Mononuclear cell (primary cell): ENCODE results near the gene HOPX. TPM values are rescaled to one million over a fixed set of nuclear protein-coding genes. Genes with fewer than 3 reads are reported as not detected.
"Not testable (repeated sequence)": the region's sequence is repeated elsewhere in the genome, so short reads cannot be mapped to it uniquely, and the experiment has no call there.

Experiments used
- H3K27me3 ChIP-seq: 2 replicates; pipeline ENCODE4 v1.6.0; 2011; ENCODE audit warnings: low read length, control low read depth; ENCODE audit not compliant: insufficient read depth
- H3K4me1 ChIP-seq: 2 replicates; pipeline ENCODE4 v1.5.1; 2011; ENCODE audit warnings: mild to moderate bottlenecking, low read length, control low read depth; ENCODE audit not compliant: insufficient read depth
- H3K4me3 ChIP-seq: 2 replicates; pipeline ENCODE4 v1.5.1; 2011; ENCODE audit warnings: mild to moderate bottlenecking, low read length, moderate library complexity
- H3K9me3 ChIP-seq: 2 replicates; pipeline ENCODE4 v1.5.1; 2011; ENCODE audit warnings: low read depth, mild to moderate bottlenecking, control low read depth, low read length
- total RNA-seq: library from RNA; depleted of rRNA; stranded (reverse); fragments of >200 nt; gene quantifications from one replicate; pipeline ENCODE4 v1.2.3, GENCODE V29; 2012

Gene HOPX
- total RNA-seq, 1 donor: 21.8 TPM

- peaks cover 71% of the 10 kb centered on the region for H3K4me1 ChIP-seq
- no peaks in the 10 kb centered on the region for H3K9me3 ChIP-seq
- H3K27me3 ChIP-seq: peaks cover 34% of the 10 kb centered on the region
- no peak overlapping the region for H3K4me3 ChIP-seq
Measured at GRCh38 chr4:56653461-56654237, 27.4 kb downstream of the HOPX start.

GRCh38 chr4:56652196-56652595 lies 28.9 kb downstream of the HOPX start:
- no peaks in the 10 kb centered on the region for H3K9me3 ChIP-seq
- no peak overlapping the region for H3K4me3 ChIP-seq
- H3K4me1 ChIP-seq: peaks cover 68% of the 10 kb centered on the region
- peaks cover 26% of the 10 kb centered on the region for H3K27me3 ChIP-seq

GRCh38 chr4:56651056-56651350 lies 30.1 kb downstream of the HOPX start:
- no peak overlapping the region for H3K4me3 ChIP-seq
- H3K4me1 ChIP-seq: peaks cover 56% of the 10 kb centered on the region
- H3K9me3 ChIP-seq: no peaks in the 10 kb centered on the region
- H3K27me3 ChIP-seq: peaks cover 16% of the 10 kb centered on the region

GRCh38 chr4:56650262-56651055 lies 30.6 kb downstream of the HOPX start:
- H3K27me3 ChIP-seq: peaks cover 13% of the 10 kb centered on the region
- H3K9me3 ChIP-seq: no peaks in the 10 kb centered on the region
- H3K4me3 ChIP-seq: no peak overlapping the region
- peaks cover 55% of the 10 kb centered on the region for H3K4me1 ChIP-seq

GRCh38 chr4:56649445-56650261 lies 31.4 kb downstream of the HOPX start:
- Histone ChIP-seq H3K9me3 (no peaks in the 10 kb centered on the region), H3K27me3 (peaks cover 6% of the 10 kb centered on the region), H3K4me3 (no peak overlapping the region), H3K4me1 (peaks cover 47% of the 10 kb centered on the region)

- no peaks in the 10 kb centered on the region for H3K9me3 ChIP-seq
- H3K4me1 ChIP-seq: peaks cover 38% of the 10 kb centered on the region
- no peak overlapping the region for H3K4me3 ChIP-seq
- H3K27me3 ChIP-seq: no peaks in the 10 kb centered on the region
Measured at GRCh38 chr4:56648824-56649151, 32.3 kb downstream of the HOPX start.

- Histone ChIP-seq H3K9me3 (no peaks in the 10 kb centered on the region), H3K4me3 (no peak overlapping the region), H3K27me3 (no peaks in the 10 kb centered on the region), H3K4me1 (peaks cover 33% of the 10 kb centered on the region)
Measured at GRCh38 chr4:56648021-56648823, 32.9 kb downstream of the HOPX start.

- Histone ChIP-seq H3K9me3 (no peaks in the 10 kb centered on the region), H3K27me3 (no peaks in the 10 kb centered on the region), H3K4me3 (no peak overlapping the region), H3K4me1 (peaks cover 20% of the 10 kb centered on the region)
Measured at GRCh38 chr4:56646341-56646740, 34.8 kb downstream of the HOPX start.

- no peaks in the 10 kb centered on the region for H3K9me3 ChIP-seq
- no peaks in the 10 kb centered on the region for H3K27me3 ChIP-seq
- peaks cover 4% of the 10 kb centered on the region for H3K4me1 ChIP-seq
- H3K4me3 ChIP-seq: no peak overlapping the region
Measured at GRCh38 chr4:56643596-56643995, 37.5 kb downstream of the HOPX start.

GRCh38 chr4:56641494-56642051 lies 39.5 kb downstream of the HOPX start:
- H3K4me1 ChIP-seq: no peaks in the 10 kb centered on the region
- H3K27me3 ChIP-seq: no peaks in the 10 kb centered on the region
- H3K4me3 ChIP-seq: no peak overlapping the region
- H3K9me3 ChIP-seq: no peaks in the 10 kb centered on the region

GRCh38 chr4:56640621-56641493 lies 40.2 kb downstream of the HOPX start:
- no peaks in the 10 kb centered on the region for H3K27me3 ChIP-seq
- no peaks in the 10 kb centered on the region for H3K4me1 ChIP-seq
- H3K9me3 ChIP-seq: no peaks in the 10 kb centered on the region
- H3K4me3 ChIP-seq: no peak overlapping the region

- no peaks in the 10 kb centered on the region for H3K27me3 ChIP-seq
- H3K4me1 ChIP-seq: no peaks in the 10 kb centered on the region
- H3K4me3 ChIP-seq: no peak overlapping the region
- H3K9me3 ChIP-seq: no peaks in the 10 kb centered on the region
Measured at GRCh38 chr4:56637791-56638190, 43.3 kb downstream of the HOPX start.

GRCh38 chr4:56637154-56637553 lies 43.9 kb downstream of the HOPX start:
- Histone ChIP-seq H3K4me3 (no peak overlapping the region), H3K9me3 (no peaks in the 10 kb centered on the region), H3K27me3 (no peaks in the 10 kb centered on the region), H3K4me1 (no peaks in the 10 kb centered on the region)

GRCh38 chr4:56634954-56635353 lies 46.1 kb downstream of the HOPX start:
- H3K27me3 ChIP-seq, H3K9me3 ChIP-seq, H3K4me3 ChIP-seq, H3K4me1 ChIP-seq: not testable (repeated sequence)
